GM12874 (cell line): ENCODE data around the gene PTPRT.

Experiments
- TF ChIP-seq, protein P1 (sequence below): IDR thresholded peaks from 2 replicates; pipeline ENCODE4 v1.5.1; 2011; ENCODE audit warnings: low read depth, mild to moderate bottlenecking, control low read depth, low read length, moderate library complexity; ENCODE audit not compliant: insufficient read depth

PTPRT gene

DNA sequence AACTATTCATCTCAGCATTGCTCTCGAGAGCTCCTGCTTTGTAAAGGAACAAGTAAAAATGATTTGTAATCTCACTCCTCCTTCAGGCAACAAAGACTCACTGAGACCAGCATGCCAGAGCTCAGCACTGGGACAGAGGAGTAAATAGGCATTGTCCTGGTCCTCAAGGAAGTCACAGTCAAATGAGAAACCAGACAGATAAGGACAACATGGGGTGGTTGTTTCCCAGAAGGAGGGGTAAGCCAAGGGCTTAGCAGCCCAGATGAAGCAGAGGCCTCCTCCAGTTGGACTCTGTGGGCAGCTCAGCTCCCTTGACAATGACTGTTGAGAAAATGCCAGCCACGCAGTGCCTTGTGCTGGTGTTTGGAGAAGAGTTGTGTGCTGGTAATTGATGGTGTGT lies 1145.8 kb downstream of the PTPRT start:
- TF ChIP-seq, protein P1, sequence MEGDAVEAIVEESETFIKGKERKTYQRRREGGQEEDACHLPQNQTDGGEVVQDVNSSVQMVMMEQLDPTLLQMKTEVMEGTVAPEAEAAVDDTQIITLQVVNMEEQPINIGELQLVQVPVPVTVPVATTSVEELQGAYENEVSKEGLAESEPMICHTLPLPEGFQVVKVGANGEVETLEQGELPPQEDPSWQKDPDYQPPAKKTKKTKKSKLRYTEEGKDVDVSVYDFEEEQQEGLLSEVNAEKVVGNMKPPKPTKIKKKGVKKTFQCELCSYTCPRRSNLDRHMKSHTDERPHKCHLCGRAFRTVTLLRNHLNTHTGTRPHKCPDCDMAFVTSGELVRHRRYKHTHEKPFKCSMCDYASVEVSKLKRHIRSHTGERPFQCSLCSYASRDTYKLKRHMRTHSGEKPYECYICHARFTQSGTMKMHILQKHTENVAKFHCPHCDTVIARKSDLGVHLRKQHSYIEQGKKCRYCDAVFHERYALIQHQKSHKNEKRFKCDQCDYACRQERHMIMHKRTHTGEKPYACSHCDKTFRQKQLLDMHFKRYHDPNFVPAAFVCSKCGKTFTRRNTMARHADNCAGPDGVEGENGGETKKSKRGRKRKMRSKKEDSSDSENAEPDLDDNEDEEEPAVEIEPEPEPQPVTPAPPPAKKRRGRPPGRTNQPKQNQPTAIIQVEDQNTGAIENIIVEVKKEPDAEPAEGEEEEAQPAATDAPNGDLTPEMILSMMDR = no peak

DNA sequence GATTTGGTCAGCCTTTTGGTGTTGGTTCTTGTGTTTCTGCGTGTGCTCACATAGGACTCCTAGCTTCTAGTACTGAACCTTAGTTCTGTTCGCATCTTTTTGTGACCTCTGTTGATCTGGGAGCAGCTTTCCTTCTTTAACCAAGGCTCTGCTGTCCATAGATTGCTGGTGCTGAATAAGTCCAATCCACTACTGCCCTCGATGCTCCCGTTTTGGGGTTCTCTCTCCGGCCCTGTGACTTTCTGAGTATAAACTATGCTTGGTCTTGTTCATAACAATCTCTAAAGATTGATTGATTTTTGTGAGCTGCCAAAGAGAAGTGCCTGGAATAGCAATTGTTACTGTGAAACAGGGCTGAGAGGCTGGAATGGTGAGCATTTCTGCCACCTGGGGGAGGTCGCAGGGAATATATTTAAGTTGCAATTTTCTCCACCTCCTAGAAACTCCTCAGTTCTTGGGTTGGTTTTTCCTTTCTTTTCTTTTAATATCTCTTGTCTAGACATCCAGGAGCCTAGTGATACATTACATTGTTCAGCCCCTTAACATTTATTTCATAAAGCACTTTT lies 1148.6 kb downstream of the PTPRT start:
- TF ChIP-seq, protein P1 = no peak

DNA sequence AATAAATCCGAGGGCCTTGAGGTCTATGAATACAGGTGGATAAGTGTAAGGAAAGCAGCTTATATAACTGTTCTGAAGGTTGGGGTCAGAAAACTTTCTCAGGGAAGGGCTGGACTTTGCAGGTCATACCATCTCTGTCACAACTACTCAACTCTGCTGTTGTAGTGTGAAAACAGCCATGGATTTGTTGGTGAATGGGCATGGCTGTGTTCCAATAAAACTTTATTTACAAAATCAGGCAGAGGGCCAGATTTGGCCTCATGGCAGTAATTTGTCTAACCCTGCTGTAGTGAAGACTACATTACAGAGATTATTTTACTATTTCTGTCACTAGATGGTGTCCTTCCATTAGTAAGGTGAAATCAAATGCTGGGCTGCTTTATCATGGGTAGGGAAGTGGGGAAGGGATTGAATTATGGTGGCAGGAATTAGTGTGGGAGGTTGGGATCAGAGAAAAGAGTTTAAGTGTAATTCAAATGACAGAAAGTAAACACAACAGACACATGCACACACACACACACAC lies 1161.9 kb downstream of the PTPRT start:
- TF ChIP-seq, protein P1 = no peak

DNA sequence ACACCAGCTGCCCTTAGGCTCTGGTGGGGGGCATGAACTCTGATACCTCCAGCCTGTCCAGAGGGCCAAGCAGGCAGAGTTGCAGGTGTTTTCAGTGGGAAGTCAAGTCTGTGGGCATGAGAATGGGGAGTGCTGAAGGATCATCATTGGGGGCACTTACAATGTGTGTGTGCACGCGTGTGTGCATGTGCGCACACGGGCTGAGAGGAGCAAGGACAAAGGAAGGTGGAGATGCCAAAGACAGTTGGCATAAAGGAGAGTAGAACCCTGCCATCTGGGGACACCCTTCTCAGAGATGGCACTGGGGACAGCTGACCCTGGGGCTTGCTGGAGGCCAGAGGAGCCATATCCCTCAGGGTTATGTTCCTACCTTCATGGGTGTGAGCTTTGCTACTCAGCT lies 1163.1 kb downstream of the PTPRT start:
- TF ChIP-seq, protein P1 = no peak

DNA sequence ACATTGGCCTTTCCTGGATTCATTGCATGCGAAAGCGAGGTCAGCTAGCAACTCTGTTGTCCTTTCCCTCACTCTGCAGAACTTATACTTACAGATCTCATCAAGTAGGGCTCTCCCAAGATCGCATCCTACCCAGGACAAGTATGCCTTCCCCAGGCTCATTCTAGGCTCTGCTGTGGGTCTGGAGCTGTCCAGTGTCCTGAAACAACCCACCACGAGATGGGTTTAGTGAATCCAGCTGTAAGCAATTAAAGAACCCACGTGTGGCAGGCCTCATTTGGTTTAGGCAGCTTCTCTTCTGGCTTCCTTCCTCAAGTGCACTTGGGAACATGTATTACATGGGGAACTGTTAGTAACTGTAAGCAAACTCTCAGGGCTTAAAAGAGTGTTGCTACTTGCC lies 1165.1 kb downstream of the PTPRT start:
- TF ChIP-seq, protein P1 = no peak
